HepG2 (cell line): ENCODE data around the gene IGFBP7. TPM values are rescaled to one million over a fixed set of nuclear protein-coding genes. Genes with fewer than 3 reads are reported as not detected.

Source experiments
- ATAC-seq: fragments of 200-7000 bp; cut with Tn5 transposase; 3 replicates; pipeline ENCODE4 v1.9.1; 2020; ENCODE audit warnings: mild to moderate bottlenecking, moderate library complexity
- BruUV-seq: library from RNA; stranded (reverse); fragments of 400-500 nt; replicated peaks from 2 replicates; lab custom pipeline; 2021; lab: Mats Ljungman, UMichigan
- CTCF ChIA-PET: fragments of 300-600 bp; formaldehyde crosslinking; extraction: SDS; loops from one replicate; lab custom pipeline; 2021; ENCODE audit warnings: low total read pairs, inconsistent platforms, low intra/inter-chr PET ratio; lab: Yijun Ruan, JAX
- POLR2A ChIA-PET: fragments of 350-600 bp; sonication (Branson Sonifier 250); formaldehyde crosslinking; loops from one replicate; lab custom pipeline; 2020; ENCODE audit warnings: antibody characterized with exemption, inconsistent platforms; lab: Yijun Ruan, JAX
- DNase-seq: peaks from one replicate; pipeline ENCODE4 v3.0.0-alpha.2; 2015; ENCODE audit warnings: low spot score
- FAIRE-seq: peaks from 3 replicates; lab custom pipeline; 2011; peaks lifted over from hg19 to GRCh38; lab: Jason Lieb, UNC
- H2AFZ ChIP-seq: one replicate; pipeline ENCODE4 v1.6.1; 2011; ENCODE audit warnings: low read length, inconsistent platforms
- H3K27ac ChIP-seq: fragments of 300-600 bp; 3 replicates; pipeline ENCODE4 v1.8.0; 2011; ENCODE audit warnings: mixed run types, mild to moderate bottlenecking, mixed read lengths, low read length, inconsistent platforms; ENCODE audit not compliant: insufficient read depth; ENCODE audit errors: extremely low read length
- H3K27me3 ChIP-seq, 2 experiments: fragments of 200-600 bp in 1 of 2; 2 replicates in 1 of 2; 3 replicates in 1 of 2; pipeline versions ENCODE4 v1.6.0 to v1.8.0; 2011; ENCODE audit warnings: low read length in 2 of 2, mild to moderate bottlenecking in 2 of 2, moderate library complexity in 2 of 2, inconsistent platforms in 1 of 2; ENCODE audit not compliant: insufficient read depth in 2 of 2, control insufficient read depth in 1 of 2
- H3K36me3 ChIP-seq, 2 experiments: fragments of 200-600 bp in 1 of 2; replicated peaks in 1 of 2; 2 replicates in 1 of 2; 3 replicates in 1 of 2; pipeline versions ENCODE4 v1.5.1 to v1.8.0; 2011; ENCODE audit warnings: low read length in 2 of 2, inconsistent platforms in 1 of 2; ENCODE audit not compliant: insufficient read depth in 2 of 2, control insufficient read depth in 1 of 2
- H3K4me1 ChIP-seq: 2 replicates; pipeline ENCODE4 v1.5.1; 2012; ENCODE audit warnings: low read length, inconsistent platforms; ENCODE audit not compliant: insufficient read depth
- H3K4me2 ChIP-seq: 2 replicates; pipeline ENCODE4 v1.6.0; 2011; ENCODE audit warnings: low read depth, low read length, inconsistent platforms
- H3K4me3 ChIP-seq, 3 experiments: fragments of 200-600 bp in 1 of 3; sonication (generic), shearing (Covaris generic) in 1 of 3; replicated peaks in 1 of 3; 2 replicates each; pipeline ENCODE4 v1.5.1; 2011 to 2016; ENCODE audit warnings: low read length in 3 of 3, inconsistent platforms in 2 of 3, low read depth in 2 of 3, mild to moderate bottlenecking in 2 of 3, control low read depth in 1 of 3, mixed read lengths in 1 of 3; ENCODE audit not compliant: insufficient read depth in 1 of 3
- H3K79me2 ChIP-seq: one replicate; pipeline ENCODE4 v1.6.1; 2011; ENCODE audit warnings: low read length, inconsistent platforms; ENCODE audit not compliant: insufficient read depth
- H3K9ac ChIP-seq: 2 replicates; pipeline ENCODE4 v1.6.0; 2011; ENCODE audit warnings: mild to moderate bottlenecking, low read depth, low read length, inconsistent platforms; ENCODE audit not compliant: insufficient read depth
- H3K9me3 ChIP-seq: 2 replicates; pipeline ENCODE4 v1.5.1; 2012; ENCODE audit warnings: mild to moderate bottlenecking, low read length
- H4K20me1 ChIP-seq: 2 replicates; pipeline ENCODE4 v1.6.0; 2011; ENCODE audit warnings: inconsistent platforms, mild to moderate bottlenecking, low read length, moderate library complexity; ENCODE audit not compliant: insufficient read depth
- FLYWCH1 ChIP-seq: sonication (generic); formaldehyde crosslinking; IDR thresholded peaks from 2 replicates; pipeline ENCODE4 v1.8.1; 2023; ENCODE audit warnings: mild to moderate bottlenecking, missing genetic modification reagents
- KAT7 ChIP-seq: IDR thresholded peaks from 2 replicates; pipeline ENCODE4 v1.6.1; 2018; ENCODE audit warnings: borderline replicate concordance, missing compliant biosample characterization
- LCORL ChIP-seq, 2 experiments: fragments of 450-650 bp in 1 of 2; sonication (generic) in 1 of 2; formaldehyde crosslinking in 1 of 2; IDR thresholded peaks; 2 replicates each; pipeline versions ENCODE4 v1.5.0 to v1.6.1; 2017 to 2020; ENCODE audit warnings: antibody characterized with exemption in 1 of 2, missing genetic modification reagents in 1 of 2
- MYPOP ChIP-seq: sonication (generic); formaldehyde crosslinking; IDR thresholded peaks from 2 replicates; pipeline ENCODE4 v1.8.1; 2023; ENCODE audit warnings: mild to moderate bottlenecking, moderate library complexity, missing genetic modification reagents
- REXO4 ChIP-seq: sonication (generic); formaldehyde crosslinking; IDR thresholded peaks from 2 replicates; pipeline ENCODE4 v1.8.0; 2022; ENCODE audit warnings: missing genetic modification reagents, mild to moderate bottlenecking, borderline replicate concordance
- TBL1XR1 ChIP-seq: fragments of 150-350 bp; IDR thresholded peaks from 2 replicates; pipeline ENCODE4 v1.6.1; 2014; ENCODE audit warnings: borderline replicate concordance, low read length; ENCODE audit not compliant: partially characterized antibody
- in situ Hi-C: cut with HindIII; loops from 2 replicates; pipeline ENCODE4 v1.10.0; 2017; ENCODE audit warnings: low pct_unique_long_range_greater_than_20kb; ENCODE audit not compliant: extremely low pct_ligation_motif_present
- intact Hi-C: fragments of 100-400 bp; cut with micrococcal nuclease; formaldehyde crosslinking; loops from one replicate; pipeline ENCODE4 v1.10.0; 2022; ENCODE audit not compliant: unreplicated experiment
- polyA plus RNA-seq, 8 experiments: library from polyadenylated mRNA; depleted of rRNA in 3 of 8; stranded (reverse) in 7 of 8; unstranded in 1 of 8; fragments of >200 nt; fragmentation: Illumina TruSeq in 4 of 8; extraction: Trizol in 4 of 8; gene quantifications; 2 replicates each; pipeline versions ENCODE4 v1.2.1 to v1.2.3, GENCODE V29; 2011 to 2016; ENCODE audit warnings: low read depth in 4 of 8, missing spikeins in 1 of 8, mixed read lengths in 1 of 8; ENCODE audit not compliant: insufficient read depth in 1 of 8
- total RNA-seq, 5 experiments: library from RNA; depleted of rRNA; stranded (reverse); fragments of >200 nt; fragmentation: Illumina TruSeq; extraction: Trizol; gene quantifications; 2 replicates each; pipeline ENCODE4 v1.2.3, GENCODE V29; 2016; ENCODE audit warnings: low read depth in 1 of 5
- TF ChIP-seq, protein P1 (sequence below), 2 experiments: IDR thresholded peaks; 2 replicates each; pipeline ENCODE4 v1.6.1; 2011 to 2012; ENCODE audit warnings: low read length in 2 of 2, borderline replicate concordance in 1 of 2, low read depth in 1 of 2, mild to moderate bottlenecking in 1 of 2, moderate library complexity in 1 of 2
- TF ChIP-seq, protein P2 (sequence below): sonication (generic); formaldehyde crosslinking; IDR thresholded peaks from 2 replicates; pipeline ENCODE4 v1.4.0; 2020; ENCODE audit warnings: missing genetic modification reagents

Gene IGFBP7
- total and polyA plus RNA-seq, 2 of the 13 experiments (the other 11 are each of a cell fraction or from before 2014, with no cell fraction given) = 1.1 to 1.3 TPM

- TF ChIP-seq, protein P1, sequence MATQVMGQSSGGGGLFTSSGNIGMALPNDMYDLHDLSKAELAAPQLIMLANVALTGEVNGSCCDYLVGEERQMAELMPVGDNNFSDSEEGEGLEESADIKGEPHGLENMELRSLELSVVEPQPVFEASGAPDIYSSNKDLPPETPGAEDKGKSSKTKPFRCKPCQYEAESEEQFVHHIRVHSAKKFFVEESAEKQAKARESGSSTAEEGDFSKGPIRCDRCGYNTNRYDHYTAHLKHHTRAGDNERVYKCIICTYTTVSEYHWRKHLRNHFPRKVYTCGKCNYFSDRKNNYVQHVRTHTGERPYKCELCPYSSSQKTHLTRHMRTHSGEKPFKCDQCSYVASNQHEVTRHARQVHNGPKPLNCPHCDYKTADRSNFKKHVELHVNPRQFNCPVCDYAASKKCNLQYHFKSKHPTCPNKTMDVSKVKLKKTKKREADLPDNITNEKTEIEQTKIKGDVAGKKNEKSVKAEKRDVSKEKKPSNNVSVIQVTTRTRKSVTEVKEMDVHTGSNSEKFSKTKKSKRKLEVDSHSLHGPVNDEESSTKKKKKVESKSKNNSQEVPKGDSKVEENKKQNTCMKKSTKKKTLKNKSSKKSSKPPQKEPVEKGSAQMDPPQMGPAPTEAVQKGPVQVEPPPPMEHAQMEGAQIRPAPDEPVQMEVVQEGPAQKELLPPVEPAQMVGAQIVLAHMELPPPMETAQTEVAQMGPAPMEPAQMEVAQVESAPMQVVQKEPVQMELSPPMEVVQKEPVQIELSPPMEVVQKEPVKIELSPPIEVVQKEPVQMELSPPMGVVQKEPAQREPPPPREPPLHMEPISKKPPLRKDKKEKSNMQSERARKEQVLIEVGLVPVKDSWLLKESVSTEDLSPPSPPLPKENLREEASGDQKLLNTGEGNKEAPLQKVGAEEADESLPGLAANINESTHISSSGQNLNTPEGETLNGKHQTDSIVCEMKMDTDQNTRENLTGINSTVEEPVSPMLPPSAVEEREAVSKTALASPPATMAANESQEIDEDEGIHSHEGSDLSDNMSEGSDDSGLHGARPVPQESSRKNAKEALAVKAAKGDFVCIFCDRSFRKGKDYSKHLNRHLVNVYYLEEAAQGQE (IDR thresholded peaks at IDR 0.05; ENCODE audit: borderline replicate concordance in 1 of 2, low read depth in 1 of 2, low read length in 2 of 2) = no peak
- TF ChIP-seq LCORL (IDR thresholded peaks at IDR 0.05) (no peak), LCORL (CRISPR knock-in tag; IDR thresholded peaks at IDR 0.05) (no peak), FLYWCH1 (CRISPR knock-in tag) (no peak)
These were observed 6.1 kb upstream of the IGFBP7 start (continued) for GRCh38 chr4:57116245-57116644.

GRCh38 chr4:57114973-57115372, 4.8 kb upstream of the IGFBP7 start:
- no peak overlapping the region for H3K9ac ChIP-seq
- in situ Hi-C loops (no loop called here), intact Hi-C loops (no loop called here)
- H3K36me3 ChIP-seq = no peaks in the 10 kb centered on the region
- FAIRE-seq (no peak), ATAC-seq (no peak), DNase-seq (no peak)
- POLR2A ChIA-PET = no interaction called here
- H3K27me3 ChIP-seq = peaks cover 0 to 16% of the 10 kb centered on the region in 2 experiments; a peak in 1 of 5 replicates
- H3K27ac ChIP-seq = no peak overlapping the region
- no peak overlapping the region for H3K4me3 ChIP-seq
- no peaks in the 10 kb centered on the region for H3K9me3 ChIP-seq
- no peak overlapping the region for H2AFZ ChIP-seq
- no TSS peak for BruUV-seq
- no peaks in the 10 kb centered on the region for H3K4me1 ChIP-seq
- no peaks in the 10 kb centered on the region for H3K79me2 ChIP-seq
- H4K20me1 ChIP-seq = no peaks in the 10 kb centered on the region
- H3K4me2 ChIP-seq = no peak overlapping the region
- CTCF ChIA-PET = no interaction called here
- TF ChIP-seq REXO4 (CRISPR knock-in tag) (no peak), MYPOP (no peak), TBL1XR1 (no peak), KAT7 (no peak)
- TF ChIP-seq, protein P2, sequence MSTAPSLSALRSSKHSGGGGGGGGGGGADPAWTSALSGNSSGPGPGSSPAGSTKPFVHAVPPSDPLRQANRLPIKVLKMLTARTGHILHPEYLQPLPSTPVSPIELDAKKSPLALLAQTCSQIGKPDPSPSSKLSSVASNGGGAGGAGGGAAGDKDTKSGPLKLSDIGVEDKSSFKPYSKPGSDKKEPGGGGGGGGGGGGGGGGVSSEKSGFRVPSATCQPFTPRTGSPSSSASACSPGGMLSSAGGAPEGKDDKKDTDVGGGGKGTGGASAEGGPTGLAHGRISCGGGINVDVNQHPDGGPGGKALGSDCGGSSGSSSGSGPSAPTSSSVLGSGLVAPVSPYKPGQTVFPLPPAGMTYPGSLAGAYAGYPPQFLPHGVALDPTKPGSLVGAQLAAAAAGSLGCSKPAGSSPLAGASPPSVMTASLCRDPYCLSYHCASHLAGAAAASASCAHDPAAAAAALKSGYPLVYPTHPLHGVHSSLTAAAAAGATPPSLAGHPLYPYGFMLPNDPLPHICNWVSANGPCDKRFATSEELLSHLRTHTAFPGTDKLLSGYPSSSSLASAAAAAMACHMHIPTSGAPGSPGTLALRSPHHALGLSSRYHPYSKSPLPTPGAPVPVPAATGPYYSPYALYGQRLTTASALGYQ (CRISPR knock-in tag) = no peak
